Measurements from ENCODE around the gene TMEM217.

TMEM217 gene

GRCh38 chr6:37177935-37178517 lies 79.9 kb downstream of the TMEM217 start:
- DNase-seq, result no peak

GRCh38 chr6:37177077-37177934 lies 80.6 kb downstream of the TMEM217 start:
- no peak for DNase-seq

- DNase-seq, result no peak
Observed at GRCh38 chr6:37176268-37177076, 81.5 kb downstream of the TMEM217 start.

- DNase-seq, result no peak
Observed at GRCh38 chr6:37175332-37176267, 82.3 kb downstream of the TMEM217 start.

- no peak for DNase-seq
Observed at GRCh38 chr6:37174515-37175331, 83.2 kb downstream of the TMEM217 start.

GRCh38 chr6:37174196-37174514 lies 83.8 kb downstream of the TMEM217 start:
- no peak for DNase-seq

- no peak for DNase-seq
Observed at GRCh38 chr6:37173493-37174195, 84.3 kb downstream of the TMEM217 start.

GRCh38 chr6:37172912-37173492 lies 84.9 kb downstream of the TMEM217 start:
- no peak for DNase-seq

GRCh38 chr6:37171970-37172812 lies 85.8 kb downstream of the TMEM217 start:
- peak; percentile 82 to 93 for DNase-seq

- peak; percentile 18 to 57 for DNase-seq
Observed at GRCh38 chr6:37171201-37171969, 86.6 kb downstream of the TMEM217 start.

GRCh38 chr6:37170273-37171200 lies 87.4 kb downstream of the TMEM217 start:
- peak in 1 of 2 experiments; percentile 42 for DNase-seq

GRCh38 chr6:37169496-37170272 lies 88.3 kb downstream of the TMEM217 start, which contains the start of gene PIM1:
Gene PIM1 (plus strand): TSS chr6:37170152. CDS start chr6:37170576, 424 bp downstream.
- DNase-seq, result peak; percentile 94 to 97

GRCh38 chr6:37168811-37169495 lies 89.0 kb downstream of the TMEM217 start:
- DNase-seq, result peak; percentile 66 to 72

GRCh38 chr6:37168163-37168758 lies 89.7 kb downstream of the TMEM217 start:
- DNase-seq, result no peak

- no peak for DNase-seq
Observed at GRCh38 chr6:37162740-37163139, 95.2 kb downstream of the TMEM217 start.

Data from SW 1271 (cell line).